Muscle of back (tissue), 11 donors: ENCODE data around the gene EIF2AK2. TPM values are rescaled to one million over a fixed set of nuclear protein-coding genes. Genes with fewer than 3 reads are reported as not detected.

Source experiments
- DNase-seq, 3 donors: peaks; one replicate each; pipeline versions ENCODE4 v3.0.0 to v3.0.0-alpha.2; 2013
- polyA plus RNA-seq, 10 donors: library from polyadenylated mRNA; unstranded; fragments of 120-200 nt; gene quantifications; one replicate each; pipeline ENCODE4 v1.2.1, GENCODE V29; 2013; ENCODE audit not compliant: insufficient read length in 10 of 10

EIF2AK2 gene
- polyA plus RNA-seq, 10 donors = 15.4 to 26.5 (median 23.4) TPM

DNA sequence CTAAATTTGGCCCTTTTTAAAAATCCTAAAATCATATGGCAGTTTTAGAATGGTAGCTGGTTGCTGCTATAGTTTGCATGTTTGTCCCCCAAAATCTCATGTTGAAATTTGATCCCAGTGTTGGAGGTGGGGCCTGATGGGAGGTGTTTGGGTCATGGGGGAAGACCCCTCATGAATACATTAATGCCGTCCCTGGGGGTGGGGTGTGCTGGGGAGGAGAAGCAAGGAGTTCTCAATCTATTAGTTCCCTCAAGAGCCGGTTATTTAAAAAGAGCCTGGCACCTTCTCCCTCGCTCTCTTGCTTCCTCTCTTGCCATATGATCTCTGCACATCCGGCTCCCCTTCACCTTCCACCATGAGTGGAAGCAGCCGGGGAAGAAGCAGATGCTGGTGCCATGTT, 51.6 kb downstream of the EIF2AK2 start:
- DNase-seq = no peak

- no peak for DNase-seq
Measured at GRCh38 chr2:37104178-37104577, 52.6 kb downstream of the EIF2AK2 start.

DNA sequence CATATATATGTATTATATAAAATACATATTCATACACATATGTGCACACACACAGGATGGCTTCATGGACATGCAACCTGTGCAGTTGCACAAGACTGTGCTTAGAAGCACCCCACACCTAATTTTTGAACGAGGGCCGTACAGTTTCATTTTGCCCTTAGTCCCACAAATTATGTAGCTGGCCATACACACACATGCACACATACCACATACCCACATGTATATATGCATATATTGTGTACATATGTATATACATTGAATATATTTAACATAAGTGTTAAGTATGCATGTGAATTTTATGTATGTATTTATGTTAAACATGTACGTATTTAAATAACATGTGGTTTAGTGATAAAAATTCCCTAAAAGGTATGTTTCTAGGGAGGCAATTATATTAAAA, 54.2 kb downstream of the EIF2AK2 start:
- DNase-seq = no peak

DNA sequence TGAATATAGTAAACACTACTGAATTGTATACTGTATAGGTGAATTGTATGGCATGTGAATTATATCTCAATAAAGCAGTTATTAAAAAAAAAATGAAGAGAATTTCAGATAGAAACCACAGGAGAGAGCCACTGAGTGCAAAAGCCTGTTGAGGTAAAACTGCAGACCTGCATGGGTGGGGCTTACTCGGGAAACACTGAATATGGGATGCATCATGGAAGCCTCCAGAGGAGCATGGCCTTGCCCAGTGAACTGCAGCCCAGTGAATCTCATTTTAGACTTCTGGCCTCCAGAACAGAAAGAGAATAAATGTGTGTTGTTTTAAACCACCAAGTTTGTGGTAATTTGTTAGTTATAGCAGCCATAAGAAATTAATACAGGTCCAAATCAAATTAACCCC, 56.7 kb downstream of the EIF2AK2 start:
- DNase-seq = no peak

GRCh38 chr2:37098416-37099118, 58.2 kb downstream of the EIF2AK2 start:
- no peak for DNase-seq

DNA sequence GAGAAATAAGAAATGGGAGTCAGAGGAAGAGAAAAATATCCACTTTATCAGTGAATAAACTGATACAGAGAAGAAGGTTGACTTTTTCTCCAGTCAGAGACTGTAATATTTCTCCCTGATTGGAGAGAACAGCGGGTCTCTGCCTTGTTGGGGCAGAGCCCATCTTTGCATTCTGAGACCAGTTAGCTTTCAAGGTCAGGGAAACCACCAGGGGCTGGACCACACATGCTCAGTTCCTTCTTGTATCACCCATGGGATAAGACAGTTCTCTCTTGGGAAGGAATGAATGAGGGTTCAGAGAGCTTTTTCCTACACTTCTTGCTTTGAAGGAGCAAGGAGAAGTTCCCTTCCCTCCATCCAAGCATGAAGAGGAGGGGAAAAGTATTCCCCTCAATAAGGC, 60.2 kb downstream of the EIF2AK2 start:
- no peak for DNase-seq

DNA sequence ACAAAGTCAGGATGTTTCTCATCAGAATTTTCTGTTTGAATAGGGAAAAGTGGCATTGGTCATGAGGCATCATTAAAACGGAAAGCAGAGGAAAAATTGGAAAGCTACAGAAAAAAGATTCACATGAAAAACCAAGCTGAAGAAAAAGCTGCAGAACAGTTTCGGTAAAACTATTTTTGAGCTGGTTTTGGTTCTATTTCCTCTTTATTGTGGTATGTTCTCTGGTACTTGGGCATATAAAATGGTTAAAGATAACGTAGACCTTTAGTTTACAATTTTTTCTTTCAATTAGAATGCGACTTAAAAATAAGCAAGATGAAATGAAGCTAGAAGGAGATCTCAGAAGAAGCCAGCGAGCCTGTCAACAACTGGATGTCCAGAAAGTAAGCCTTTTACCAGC, 64.9 kb downstream of the EIF2AK2 start:
- DNase-seq = no peak

DNA sequence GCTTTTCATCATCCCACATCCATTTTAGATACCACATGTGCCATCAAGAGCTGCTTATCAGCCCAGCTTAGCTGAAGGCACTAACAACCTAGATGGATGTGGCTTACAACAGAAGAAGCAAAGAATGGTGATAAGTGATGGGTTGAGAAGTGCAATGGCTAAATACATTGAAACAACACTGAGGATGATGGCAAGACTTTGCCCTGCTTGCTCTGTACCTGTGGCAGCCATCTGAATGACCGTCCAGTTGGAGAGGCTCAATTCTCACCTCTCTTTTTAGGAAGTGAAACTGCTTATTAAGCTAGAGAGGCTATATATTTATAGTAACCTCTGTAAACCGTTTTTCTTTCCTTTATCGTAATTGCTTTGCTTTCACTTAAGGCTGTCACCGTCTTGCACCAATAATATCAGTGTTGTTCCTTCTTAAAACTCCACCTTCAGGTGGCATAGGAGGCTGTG, 66.7 kb downstream of the EIF2AK2 start:
- no peak for DNase-seq

GRCh38 chr2:37085731-37086147, 71.0 kb downstream of the EIF2AK2 start:
- no peak for DNase-seq

- DNase-seq = no peak
Measured at GRCh38 chr2:37084797-37085196, 72.0 kb downstream of the EIF2AK2 start.

DNA sequence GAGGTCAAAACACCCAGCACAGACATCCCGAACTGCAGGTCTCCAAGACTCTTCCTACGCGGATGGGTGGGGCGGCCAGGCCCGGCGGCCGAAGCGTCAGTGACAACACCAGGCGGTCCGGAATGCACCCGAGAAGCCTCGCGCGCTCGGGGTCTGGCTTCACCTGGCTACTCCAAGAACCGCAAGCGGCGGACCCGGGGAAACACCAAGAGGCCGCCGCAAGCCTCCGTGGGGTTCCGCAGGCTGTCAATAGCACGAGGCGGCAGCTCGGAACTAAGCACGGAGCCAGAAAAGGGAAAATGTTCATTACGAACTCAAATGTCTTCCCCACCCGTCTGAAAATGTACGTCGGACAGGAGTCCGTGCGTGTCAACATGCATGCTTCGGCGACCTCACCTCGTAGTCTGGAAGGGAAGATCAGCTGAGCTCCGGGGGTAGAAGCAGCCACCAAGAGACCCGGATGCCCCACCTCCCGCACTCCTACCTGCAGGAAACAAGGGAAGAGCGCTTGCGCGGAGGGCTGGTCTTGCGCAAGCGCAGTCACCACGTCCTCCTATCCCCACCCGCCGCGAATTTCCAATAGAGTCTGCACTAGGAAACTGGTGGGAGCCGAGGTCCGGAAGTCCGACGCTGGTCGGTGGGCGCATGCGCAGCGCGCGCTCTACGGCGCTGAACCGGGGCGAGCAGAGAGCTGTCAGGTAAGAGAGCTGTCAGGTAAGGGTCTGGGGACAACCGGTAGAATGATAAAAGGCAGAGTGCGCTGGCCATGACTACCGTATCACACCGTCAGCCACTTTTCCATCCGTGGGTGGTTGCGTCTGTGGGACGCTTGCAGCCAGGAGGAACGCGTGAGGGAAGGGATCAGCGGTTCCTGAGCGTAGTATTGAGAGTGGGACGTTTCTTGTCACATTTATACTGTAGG, 72.6 kb downstream of the EIF2AK2 start, which contains the start of the genes GPATCH11 and HEATR5B:
Gene GPATCH11, plus strand, starts transcription at position 646 of the 922 bp plus-strand sequence. CDS start 3,864 bp downstream, outside the sequence.
Gene HEATR5B, minus strand, starts transcription at position 500 of the 922 bp plus-strand sequence. CDS start 958 bp downstream, outside the sequence.
- DNase-seq = peak; percentile 97 to 99 (median 99)

GRCh38 chr2:37080689-37081088, 76.1 kb downstream of the EIF2AK2 start:
- DNase-seq = no peak

GRCh38 chr2:37080266-37080665, 76.5 kb downstream of the EIF2AK2 start:
- peak in 1 of 3 donors; percentile 9 for DNase-seq

- DNase-seq = no peak
Measured at GRCh38 chr2:37070931-37071330, 85.8 kb downstream of the EIF2AK2 start.

GRCh38 chr2:37068686-37069085, 88.1 kb downstream of the EIF2AK2 start:
- DNase-seq = no peak

- DNase-seq = no peak
Measured at GRCh38 chr2:37061776-37062175, 95.0 kb downstream of the EIF2AK2 start.

DNA sequence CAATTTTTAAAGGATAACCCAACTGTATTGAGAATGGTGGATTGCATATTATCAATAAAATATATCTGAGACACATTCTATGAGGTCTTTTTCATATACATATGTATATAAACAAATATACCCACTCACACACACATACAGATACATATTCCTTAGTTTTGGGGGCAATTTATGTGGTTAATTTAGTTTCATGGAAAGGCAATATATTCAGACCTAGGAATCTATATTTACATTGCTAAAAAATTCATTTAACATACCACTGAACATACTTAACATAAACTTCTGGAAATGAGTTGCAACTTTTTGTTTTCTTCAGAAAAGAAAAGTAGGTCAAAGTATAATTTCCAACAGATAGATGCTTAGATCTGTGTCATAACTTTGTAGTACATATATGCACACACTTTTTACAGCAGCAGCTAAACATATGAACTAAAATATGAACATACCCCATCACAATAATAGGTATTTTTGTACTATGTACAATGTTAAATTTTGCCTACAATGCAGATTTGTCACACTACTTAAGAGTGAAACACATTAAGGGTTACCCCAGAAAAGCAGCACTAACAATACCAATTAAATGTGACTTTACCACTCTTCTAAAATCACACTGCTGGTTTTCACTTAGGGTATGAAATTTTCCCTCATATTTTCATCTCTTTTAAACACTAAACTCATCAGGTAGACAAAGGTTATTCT, 95.6 kb downstream of the EIF2AK2 start:
- no peak for DNase-seq

- no peak for DNase-seq
Measured at GRCh38 chr2:37060446-37060845, 96.3 kb downstream of the EIF2AK2 start.

DNA sequence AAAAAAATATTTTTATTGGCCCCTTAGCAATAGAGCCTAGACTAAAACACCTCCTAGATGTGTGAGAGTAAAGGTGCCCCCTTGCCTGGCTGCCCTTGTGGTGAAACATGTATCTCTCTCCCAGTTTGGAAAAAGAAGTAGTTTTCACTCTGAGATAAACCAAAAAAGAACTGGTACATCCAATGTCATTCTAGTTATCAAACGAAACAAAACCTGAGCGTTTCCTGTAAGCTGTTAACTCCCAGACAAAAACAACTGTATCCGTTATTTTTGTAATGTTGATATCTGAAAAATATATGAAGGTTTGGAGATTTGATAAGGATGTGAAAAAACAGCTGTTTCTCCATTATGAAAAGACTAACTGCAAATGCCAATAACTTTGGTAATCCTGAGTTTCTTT, 96.9 kb downstream of the EIF2AK2 start:
- DNase-seq = no peak

- no peak for DNase-seq
Measured at GRCh38 chr2:37052600-37053332, 104.0 kb downstream of the EIF2AK2 start.
